ENCODE data around the gene LY6G6F. TPM values are rescaled to one million over a fixed set of nuclear protein-coding genes. Genes with fewer than 3 reads are reported as not detected.

LY6G6F gene
- total and polyA plus RNA-seq, 2 experiments from 2014 or later: not detected

DNA sequence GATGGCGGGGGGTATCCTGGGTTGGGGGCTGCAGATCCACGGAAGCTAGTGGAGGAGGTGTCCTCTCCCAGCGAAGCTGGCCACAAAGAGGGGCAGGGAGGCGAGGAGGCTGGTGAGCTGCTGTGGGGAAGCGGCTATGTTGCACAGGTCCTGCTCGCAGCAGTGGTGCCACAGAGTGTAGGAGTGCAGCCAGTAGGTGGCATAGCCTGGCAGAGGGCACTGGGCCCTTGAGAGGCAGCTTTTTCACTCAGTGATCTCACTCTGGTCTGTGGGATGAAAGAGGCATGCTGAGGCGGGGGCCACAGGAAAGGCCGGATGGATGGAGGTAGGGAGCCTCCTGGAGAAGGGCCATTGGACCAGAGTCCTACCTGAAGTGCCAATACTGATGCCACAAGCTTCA, 5.6 kb downstream of the LY6G6F start:
- H2AFZ ChIP-seq: no peak overlapping the region
- H3K4me3 ChIP-seq: no peak overlapping the region
- H3K79me2 ChIP-seq (replicated peaks; ENCODE audit: insufficient read depth): no peaks in the 10 kb centered on the region
- Mint-ChIP-seq H3K9me3 (no peaks in the 10 kb centered on the region), H3K27ac (no peak overlapping the region), H3K4me1 (peaks cover 26% of the 10 kb centered on the region), H3K4me3 (no peak overlapping the region), H3K27me3 (ENCODE audit: insufficient read depth, low read depth, poor library complexity) (peaks cover 18% of the 10 kb centered on the region), H3K36me3 (ENCODE audit: low read depth) (no peaks in the 10 kb centered on the region)
- TF ChIP-seq ZNF114 (CRISPR knock-in tag; IDR thresholded peaks at IDR 0.05) (no peak), EZH2phosphoT487 (IDR thresholded peaks at IDR 0.05; ENCODE audit: unreplicated experiment) (no peak), ZNF331 (CRISPR knock-in tag; IDR thresholded peaks at IDR 0.05; ENCODE audit: low read depth) (no peak), EZH2 (IDR thresholded peaks at IDR 0.05; ENCODE audit: low read depth, unreplicated experiment) (no peak), STAT1 (IDR thresholded peaks at IDR 0.05; ENCODE audit: unreplicated experiment) (no peak)
- TF ChIP-seq, protein P1, sequence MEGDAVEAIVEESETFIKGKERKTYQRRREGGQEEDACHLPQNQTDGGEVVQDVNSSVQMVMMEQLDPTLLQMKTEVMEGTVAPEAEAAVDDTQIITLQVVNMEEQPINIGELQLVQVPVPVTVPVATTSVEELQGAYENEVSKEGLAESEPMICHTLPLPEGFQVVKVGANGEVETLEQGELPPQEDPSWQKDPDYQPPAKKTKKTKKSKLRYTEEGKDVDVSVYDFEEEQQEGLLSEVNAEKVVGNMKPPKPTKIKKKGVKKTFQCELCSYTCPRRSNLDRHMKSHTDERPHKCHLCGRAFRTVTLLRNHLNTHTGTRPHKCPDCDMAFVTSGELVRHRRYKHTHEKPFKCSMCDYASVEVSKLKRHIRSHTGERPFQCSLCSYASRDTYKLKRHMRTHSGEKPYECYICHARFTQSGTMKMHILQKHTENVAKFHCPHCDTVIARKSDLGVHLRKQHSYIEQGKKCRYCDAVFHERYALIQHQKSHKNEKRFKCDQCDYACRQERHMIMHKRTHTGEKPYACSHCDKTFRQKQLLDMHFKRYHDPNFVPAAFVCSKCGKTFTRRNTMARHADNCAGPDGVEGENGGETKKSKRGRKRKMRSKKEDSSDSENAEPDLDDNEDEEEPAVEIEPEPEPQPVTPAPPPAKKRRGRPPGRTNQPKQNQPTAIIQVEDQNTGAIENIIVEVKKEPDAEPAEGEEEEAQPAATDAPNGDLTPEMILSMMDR (conservative IDR thresholded peaks at IDR 0.05; ENCODE audit: low read depth in 2 of 2): 0 out of 4 replicates have a peak, but pooled peaks of 1 of the 2 experiments have one; percentile 18
- H3K27ac ChIP-seq (ENCODE audit: low read depth): no peak overlapping the region
- no peaks in the 10 kb centered on the region for H3F3A ChIP-seq (replicated peaks; ENCODE audit: low read depth)
- H4K20me1 ChIP-seq (replicated peaks; ENCODE audit: insufficient read depth): no peaks in the 10 kb centered on the region
- H3K4me2 ChIP-seq: no peak overlapping the region
- no peaks in the 10 kb centered on the region for H3K36me3 ChIP-seq (ENCODE audit: insufficient read depth)
- no peaks in the 10 kb centered on the region for H3K27me3 ChIP-seq (ENCODE audit: insufficient read depth)
- DNase-seq (ENCODE audit: low spot score): no peak
- no peak for ATAC-seq
- peaks cover 20% of the 10 kb centered on the region for H3K4me1 ChIP-seq (ENCODE audit: insufficient read depth)
- no peaks in the 10 kb centered on the region for H3K9me2 ChIP-seq (ENCODE audit: insufficient read depth)

DNA sequence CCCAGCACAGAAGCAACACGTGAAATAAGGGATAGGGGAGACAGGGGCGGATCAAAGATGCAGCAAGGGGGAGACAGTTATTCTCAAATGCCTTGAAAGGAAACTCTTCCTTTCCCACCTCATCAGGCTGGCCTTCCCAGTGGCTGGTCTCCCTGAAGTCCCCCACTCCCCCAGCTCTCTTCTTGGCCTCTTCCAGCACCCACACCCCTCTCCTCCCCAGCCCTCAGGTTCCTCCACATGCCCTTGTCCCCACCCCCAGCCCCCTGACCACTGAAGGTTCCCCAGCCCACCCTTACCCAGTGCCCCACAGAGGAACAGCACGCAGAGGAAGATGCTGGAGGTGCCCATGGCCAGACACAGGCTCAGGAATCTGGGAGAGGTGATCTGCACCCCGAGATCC, 6.8 kb downstream of the LY6G6F start:
- no peaks in the 10 kb centered on the region for H3K79me2 ChIP-seq (replicated peaks; ENCODE audit: insufficient read depth)
- H3K4me2 ChIP-seq: peak overlapping the region; percentile 71
- DNase-seq (ENCODE audit: low spot score): no peak
- H4K20me1 ChIP-seq (replicated peaks; ENCODE audit: insufficient read depth): no peaks in the 10 kb centered on the region
- no peak overlapping the region for H3K27ac ChIP-seq (ENCODE audit: low read depth)
- H3K4me1 ChIP-seq (ENCODE audit: insufficient read depth): peaks cover 29% of the 10 kb centered on the region
- ATAC-seq: no peak
- no peaks in the 10 kb centered on the region for H3K36me3 ChIP-seq (ENCODE audit: insufficient read depth)
- peak overlapping the region; percentile 100 for H2AFZ ChIP-seq
- H3K9me2 ChIP-seq (ENCODE audit: insufficient read depth): no peaks in the 10 kb centered on the region
- no peaks in the 10 kb centered on the region; the same call in 2 of the 3 replicates for H3K36me3 Mint-ChIP-seq (ENCODE audit: low read depth)
- peak overlapping the region; percentile 14; the same call in 1 of the 2 replicates for H3K4me3 ChIP-seq
- H3K9me3 Mint-ChIP-seq: no peaks in the 10 kb centered on the region
- H3K4me3 Mint-ChIP-seq: no peak overlapping the region; the same call in 2 of the 3 replicates
- no peaks in the 10 kb centered on the region for H3K27me3 ChIP-seq (ENCODE audit: insufficient read depth)
- peaks cover 38% of the 10 kb centered on the region for H3K4me1 Mint-ChIP-seq
- no peak overlapping the region for H3K27ac Mint-ChIP-seq
- no peaks in the 10 kb centered on the region for H3F3A ChIP-seq (replicated peaks; ENCODE audit: low read depth)
- H3K27me3 Mint-ChIP-seq (ENCODE audit: insufficient read depth, low read depth, poor library complexity): peaks cover 14% of the 10 kb centered on the region
- TF ChIP-seq, protein P1 (conservative IDR thresholded peaks at IDR 0.05; ENCODE audit: low read depth in 2 of 2): no peak
- no peak for TF ChIP-seq STAT1 (IDR thresholded peaks at IDR 0.05; ENCODE audit: unreplicated experiment)
- no peak for TF ChIP-seq JUNB (IDR thresholded peaks at IDR 0.05; ENCODE audit: unreplicated experiment)
- TF ChIP-seq EZH2phosphoT487 (IDR thresholded peaks at IDR 0.05; ENCODE audit: unreplicated experiment): no peak
- TF ChIP-seq, protein P2, sequence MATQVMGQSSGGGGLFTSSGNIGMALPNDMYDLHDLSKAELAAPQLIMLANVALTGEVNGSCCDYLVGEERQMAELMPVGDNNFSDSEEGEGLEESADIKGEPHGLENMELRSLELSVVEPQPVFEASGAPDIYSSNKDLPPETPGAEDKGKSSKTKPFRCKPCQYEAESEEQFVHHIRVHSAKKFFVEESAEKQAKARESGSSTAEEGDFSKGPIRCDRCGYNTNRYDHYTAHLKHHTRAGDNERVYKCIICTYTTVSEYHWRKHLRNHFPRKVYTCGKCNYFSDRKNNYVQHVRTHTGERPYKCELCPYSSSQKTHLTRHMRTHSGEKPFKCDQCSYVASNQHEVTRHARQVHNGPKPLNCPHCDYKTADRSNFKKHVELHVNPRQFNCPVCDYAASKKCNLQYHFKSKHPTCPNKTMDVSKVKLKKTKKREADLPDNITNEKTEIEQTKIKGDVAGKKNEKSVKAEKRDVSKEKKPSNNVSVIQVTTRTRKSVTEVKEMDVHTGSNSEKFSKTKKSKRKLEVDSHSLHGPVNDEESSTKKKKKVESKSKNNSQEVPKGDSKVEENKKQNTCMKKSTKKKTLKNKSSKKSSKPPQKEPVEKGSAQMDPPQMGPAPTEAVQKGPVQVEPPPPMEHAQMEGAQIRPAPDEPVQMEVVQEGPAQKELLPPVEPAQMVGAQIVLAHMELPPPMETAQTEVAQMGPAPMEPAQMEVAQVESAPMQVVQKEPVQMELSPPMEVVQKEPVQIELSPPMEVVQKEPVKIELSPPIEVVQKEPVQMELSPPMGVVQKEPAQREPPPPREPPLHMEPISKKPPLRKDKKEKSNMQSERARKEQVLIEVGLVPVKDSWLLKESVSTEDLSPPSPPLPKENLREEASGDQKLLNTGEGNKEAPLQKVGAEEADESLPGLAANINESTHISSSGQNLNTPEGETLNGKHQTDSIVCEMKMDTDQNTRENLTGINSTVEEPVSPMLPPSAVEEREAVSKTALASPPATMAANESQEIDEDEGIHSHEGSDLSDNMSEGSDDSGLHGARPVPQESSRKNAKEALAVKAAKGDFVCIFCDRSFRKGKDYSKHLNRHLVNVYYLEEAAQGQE (IDR thresholded peaks at IDR 0.05; ENCODE audit: unreplicated experiment): no peak
- TF ChIP-seq NANOG (IDR thresholded peaks at IDR 0.05; ENCODE audit: borderline replicate concordance): no peak
- no peak for TF ChIP-seq POLR2AphosphoS5 (IDR thresholded peaks at IDR 0.05; ENCODE audit: low read depth)
- no peak for TF ChIP-seq ZNF114 (CRISPR knock-in tag; IDR thresholded peaks at IDR 0.05)
- TF ChIP-seq, protein P3, sequence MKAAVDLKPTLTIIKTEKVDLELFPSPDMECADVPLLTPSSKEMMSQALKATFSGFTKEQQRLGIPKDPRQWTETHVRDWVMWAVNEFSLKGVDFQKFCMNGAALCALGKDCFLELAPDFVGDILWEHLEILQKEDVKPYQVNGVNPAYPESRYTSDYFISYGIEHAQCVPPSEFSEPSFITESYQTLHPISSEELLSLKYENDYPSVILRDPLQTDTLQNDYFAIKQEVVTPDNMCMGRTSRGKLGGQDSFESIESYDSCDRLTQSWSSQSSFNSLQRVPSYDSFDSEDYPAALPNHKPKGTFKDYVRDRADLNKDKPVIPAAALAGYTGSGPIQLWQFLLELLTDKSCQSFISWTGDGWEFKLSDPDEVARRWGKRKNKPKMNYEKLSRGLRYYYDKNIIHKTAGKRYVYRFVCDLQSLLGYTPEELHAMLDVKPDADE (IDR thresholded peaks at IDR 0.05): no peak
- TF ChIP-seq CREB1 (CRISPR knock-in tag; IDR thresholded peaks at IDR 0.05; ENCODE audit: low read depth): no peak
- TF ChIP-seq ZNF331 (CRISPR knock-in tag; IDR thresholded peaks at IDR 0.05; ENCODE audit: low read depth): no peak
- no peak for TF ChIP-seq EZH2 (IDR thresholded peaks at IDR 0.05; ENCODE audit: low read depth, unreplicated experiment)
